B cell (primary cell): ENCODE data around the gene HOXB13. TPM values are rescaled to one million over a fixed set of nuclear protein-coding genes. Genes with fewer than 3 reads are reported as not detected.

Source experiments
- ATAC-seq: fragments of 200-7000 bp; cut with Tn5 transposase; one replicate; pipeline ENCODE4 v1.10.0; 2021; ENCODE audit warnings: low read depth, mild to moderate bottlenecking, moderate number of reproducible peaks, moderate library complexity
- CTCF ChIA-PET: fragments of 350-600 bp; sonication (Branson Sonifier 250); formaldehyde crosslinking; loops from one replicate; lab custom pipeline; 2021; ENCODE audit warnings: antibody characterized with exemption, inconsistent platforms; lab: Charles Lee
- POLR2A ChIA-PET: fragments of 350-600 bp; sonication (Branson Sonifier 250); formaldehyde crosslinking; loops from one replicate; lab custom pipeline; 2021; ENCODE audit warnings: antibody characterized with exemption; lab: Charles Lee
- DNase-seq: peaks from one replicate; pipeline ENCODE4 v3.0.0; 2013
- H2AFZ ChIP-seq: 2 replicates; pipeline ENCODE4 v1.6.1; 2012; ENCODE audit warnings: mild to moderate bottlenecking, low read depth, low read length; ENCODE audit not compliant: insufficient read depth, poor library complexity, severe bottlenecking
- H3K27ac ChIP-seq, 2 donors: 1 replicate in 1 of 2; 2 replicates in 1 of 2; pipeline ENCODE4 v1.5.1; 2012 to 2013; ENCODE audit warnings: low read length in 2 of 2, mild to moderate bottlenecking in 2 of 2, moderate library complexity in 1 of 2
- H3K27me3 ChIP-seq, 4 experiments: fragments of 200-600 bp in 1 of 4; sonication (generic) in 1 of 4; replicated peaks in 1 of 4; 1 replicate in 2 of 4; 2 replicates in 2 of 4; pipeline versions ENCODE4 v1.6.1 to v1.7.0; 2013 to 2016; ENCODE audit warnings: low read length in 3 of 4, mild to moderate bottlenecking in 2 of 4, mixed read lengths in 1 of 4, moderate library complexity in 1 of 4; ENCODE audit not compliant: insufficient read depth in 4 of 4, control insufficient read depth in 3 of 4; ENCODE audit errors: control extremely low read depth in 1 of 4
- H3K36me3 ChIP-seq, 2 experiments: replicated peaks in 1 of 2; 1 replicate in 1 of 2; 2 replicates in 1 of 2; pipeline versions ENCODE4 v1.6.1 to v1.7.1; 2013; ENCODE audit warnings: low read length in 1 of 2; ENCODE audit not compliant: insufficient read depth in 2 of 2, control insufficient read depth in 1 of 2; ENCODE audit errors: control extremely low read depth in 1 of 2, extremely low read depth in 1 of 2
- H3K4me1 ChIP-seq, 2 donors: fragments of 200-600 bp in 1 of 2; sonication (generic) in 1 of 2; 1 replicate in 1 of 2; 2 replicates in 1 of 2; pipeline versions ENCODE4 v1.5.1 to v1.6.1; 2013 to 2017; ENCODE audit warnings: low read length in 2 of 2; ENCODE audit not compliant: control insufficient read depth in 2 of 2, insufficient read depth in 2 of 2
- H3K4me2 ChIP-seq: replicated peaks from 2 replicates; pipeline ENCODE3; 2012; ENCODE audit warnings: mild to moderate bottlenecking, low read depth, low read length; ENCODE audit not compliant: poor library complexity, severe bottlenecking
- H3K4me3 ChIP-seq, 5 experiments: fragments of 200-600 bp in 1 of 5; sonication (generic) in 1 of 5; 1 replicate in 3 of 5; 2 replicates in 2 of 5; pipeline versions ENCODE4 v1.5.1 to v1.7.0; 2011 to 2016; ENCODE audit warnings: low read length in 4 of 5, mild to moderate bottlenecking in 4 of 5, low read depth in 2 of 5, control low read depth in 1 of 5, moderate library complexity in 1 of 5; ENCODE audit not compliant: insufficient read depth in 1 of 5; ENCODE audit errors: control extremely low read depth in 1 of 5, extremely low read depth in 1 of 5
- H3K79me2 ChIP-seq: fragments of 200-600 bp; sonication (generic); one replicate; pipeline ENCODE4 v1.6.0; 2016; ENCODE audit warnings: low read length; ENCODE audit not compliant: control insufficient read depth, insufficient read depth
- H3K9ac ChIP-seq: fragments of 200-600 bp; sonication (generic); 2 replicates; pipeline ENCODE4 v1.6.1; 2017; ENCODE audit warnings: mild to moderate bottlenecking, low read length, moderate library complexity
- H3K9me3 ChIP-seq, 3 donors: one replicate each; pipeline versions ENCODE4 v1.6.1 to v1.7.1; 2013; ENCODE audit warnings: low read length in 2 of 3; ENCODE audit not compliant: control insufficient read depth in 2 of 3, insufficient read depth in 1 of 3; ENCODE audit errors: control extremely low read depth in 1 of 3
- H4K20me1 ChIP-seq: 2 replicates; pipeline ENCODE4 v1.6.0; 2012; ENCODE audit warnings: mild to moderate bottlenecking, low read length; ENCODE audit not compliant: insufficient read depth, control insufficient read depth, poor library complexity, severe bottlenecking
- H3K27ac Mint-ChIP-seq: one replicate; pipeline ENCODE4 v1.8.0; 2021; ENCODE audit warnings: mixed read lengths
- H3K27me3 Mint-ChIP-seq: one replicate; pipeline ENCODE4 v1.8.0; 2021; ENCODE audit warnings: mixed read lengths
- H3K4me1 Mint-ChIP-seq: one replicate; pipeline ENCODE4 v1.8.0; 2021; ENCODE audit warnings: mixed read lengths
- H3K4me3 Mint-ChIP-seq: one replicate; pipeline ENCODE4 v1.8.0; 2021; ENCODE audit warnings: mixed read lengths
- H3K9me3 Mint-ChIP-seq: one replicate; pipeline ENCODE4 v1.8.0; 2022; ENCODE audit warnings: mixed read lengths; ENCODE audit not compliant: insufficient read depth
- EZH2 ChIP-seq: IDR thresholded peaks from 2 replicates; pipeline ENCODE4 v1.6.1; 2012; ENCODE audit warnings: borderline replicate concordance, low read depth, mild to moderate bottlenecking, moderate library complexity, low read length; ENCODE audit not compliant: insufficient read depth, poor library complexity, severe bottlenecking
- WGBS: methylation state at CpG from one replicate; pipeline ENCODE4 v1.1.5; 2013; ENCODE audit warnings: missing lambda C conversion rate; ENCODE audit not compliant: insufficient coverage; 5-methylcytosine and 5-hydroxymethylcytosine counted together
- intact Hi-C: fragments of 100-400 bp; cut with micrococcal nuclease; formaldehyde crosslinking; loops from one replicate; pipeline ENCODE4 v1.10.0; 2022
- polyA plus RNA-seq: library from polyadenylated mRNA; depleted of rRNA; stranded (reverse); fragments of >200 nt; gene quantifications from 2 replicates; pipeline ENCODE4 v1.2.3, GENCODE V29; 2012
- total RNA-seq, 2 donors: library from RNA; stranded (reverse); fragments of 120-200 nt in 1 of 2; gene quantifications; 1 replicate in 1 of 2; 2 replicates in 1 of 2; pipeline versions ENCODE4 v1.2.3 to v1.2.4, GENCODE V29; 2013 to 2022
- TF ChIP-seq, protein P1 (sequence below): fragments of 200-600 bp; IDR thresholded peaks from one replicate; pipeline ENCODE4 v1.8.0; 2022; ENCODE audit warnings: antibody characterized with exemption, mild to moderate bottlenecking

HOXB13 gene
- total and polyA plus RNA-seq, 2 donors (not counting 1 experiment from before 2014, with no cell fraction given) = not detected

DNA sequence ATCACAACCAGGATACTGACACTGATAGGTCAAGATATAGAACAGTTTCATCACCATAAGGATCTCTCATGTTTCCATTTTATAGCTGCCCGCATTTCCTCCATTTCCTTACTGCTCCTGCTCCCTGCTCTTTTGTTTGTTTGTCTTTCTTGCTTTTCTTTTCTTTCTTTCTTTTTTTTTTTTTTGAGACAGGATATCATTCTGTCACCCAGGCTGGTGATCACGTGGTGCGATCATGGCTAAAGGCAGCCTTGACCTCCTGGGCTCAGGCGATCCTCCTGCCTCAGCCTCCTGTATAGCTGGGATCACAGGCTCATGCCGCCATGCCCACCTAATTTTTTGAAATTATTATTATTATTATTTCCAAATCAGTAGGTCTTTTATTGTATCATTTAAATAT is 37.9 kb downstream of the HOXB13 start:
- ChIA-PET POLR2A (no interaction called here), CTCF (interaction anchor here (0.7 kb wide), 1 partner anchor 12 kb away, joined by 3 read pairs; no protein-coding TSS in a partner anchor)
- Histone ChIP-seq H4K20me1 (no peaks in the 10 kb centered on the region), H3K27me3 (peaks cover 0 to 9% (median 4%) of the 10 kb centered on the region in 4 experiments), H3K9ac (no peak overlapping the region), H3K4me3 (no peak overlapping the region), H3K4me2 (no peak overlapping the region), H3K9me3 (peaks cover 0 to 7% (median 5%) of the 10 kb centered on the region in 3 donors), H3K27ac (no peak overlapping the region), H3K36me3 (no peaks in the 10 kb centered on the region), H3K4me1 (no peaks in the 10 kb centered on the region), H2AFZ (no peak overlapping the region), H3K79me2 (no peaks in the 10 kb centered on the region)
- Mint-ChIP-seq H3K4me1 (no peaks in the 10 kb centered on the region), H3K4me3 (no peak overlapping the region), H3K9me3 (peaks cover 6% of the 10 kb centered on the region), H3K27ac (no peak overlapping the region), H3K27me3 (peaks cover 21% of the 10 kb centered on the region)
- DNase-seq = no peak
- ATAC-seq = no peak
- TF ChIP-seq, protein P1, sequence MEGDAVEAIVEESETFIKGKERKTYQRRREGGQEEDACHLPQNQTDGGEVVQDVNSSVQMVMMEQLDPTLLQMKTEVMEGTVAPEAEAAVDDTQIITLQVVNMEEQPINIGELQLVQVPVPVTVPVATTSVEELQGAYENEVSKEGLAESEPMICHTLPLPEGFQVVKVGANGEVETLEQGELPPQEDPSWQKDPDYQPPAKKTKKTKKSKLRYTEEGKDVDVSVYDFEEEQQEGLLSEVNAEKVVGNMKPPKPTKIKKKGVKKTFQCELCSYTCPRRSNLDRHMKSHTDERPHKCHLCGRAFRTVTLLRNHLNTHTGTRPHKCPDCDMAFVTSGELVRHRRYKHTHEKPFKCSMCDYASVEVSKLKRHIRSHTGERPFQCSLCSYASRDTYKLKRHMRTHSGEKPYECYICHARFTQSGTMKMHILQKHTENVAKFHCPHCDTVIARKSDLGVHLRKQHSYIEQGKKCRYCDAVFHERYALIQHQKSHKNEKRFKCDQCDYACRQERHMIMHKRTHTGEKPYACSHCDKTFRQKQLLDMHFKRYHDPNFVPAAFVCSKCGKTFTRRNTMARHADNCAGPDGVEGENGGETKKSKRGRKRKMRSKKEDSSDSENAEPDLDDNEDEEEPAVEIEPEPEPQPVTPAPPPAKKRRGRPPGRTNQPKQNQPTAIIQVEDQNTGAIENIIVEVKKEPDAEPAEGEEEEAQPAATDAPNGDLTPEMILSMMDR = no peak
- TF ChIP-seq EZH2 = no peak
- WGBS = 100% methylated on average over 1 of the region's 5 CpGs
- intact Hi-C loops = no loop called here

GRCh38 chr17:48681609-48682008 is 46.9 kb downstream of the HOXB13 start:
- Mint-ChIP-seq H3K27me3 (peaks cover 41% of the 10 kb centered on the region), H3K27ac (no peak overlapping the region), H3K9me3 (no peaks in the 10 kb centered on the region), H3K4me1 (peaks cover 2% of the 10 kb centered on the region), H3K4me3 (no peak overlapping the region)
- WGBS = no CpG with 5 or more reads among the region's 1 CpG
- intact Hi-C loops = no loop called here
- Histone ChIP-seq H3K9ac (no peak overlapping the region), H3K27me3 (peaks cover 0 to 38% (median 15%) of the 10 kb centered on the region in 4 experiments), H3K4me2 (no peak overlapping the region), H3K4me3 (no peak overlapping the region), H3K4me1 (peaks cover 0 to 9% of the 10 kb centered on the region in 2 donors), H3K79me2 (no peaks in the 10 kb centered on the region), H3K27ac (no peak overlapping the region), H3K9me3 (no peaks in the 10 kb centered on the region), H4K20me1 (no peaks in the 10 kb centered on the region), H2AFZ (no peak overlapping the region), H3K36me3 (no peaks in the 10 kb centered on the region)
- ChIA-PET CTCF (interaction anchor here (1.0 to 7.7 kb wide), 3 partner anchors 123 to 202 kb away, joined by 3 to 119 read pairs (median 19); no protein-coding TSS in a partner anchor), POLR2A (no interaction called here)
- DNase-seq (no peak), ATAC-seq (no peak)
- TF ChIP-seq, protein P1 = no peak
- TF ChIP-seq EZH2 = no peak
